ENCODE measurements around the gene KLC1.

The KLC1 gene

GRCh38 chr14:103628684-103629502 lies at the start of gene KLC1:
Gene KLC1 (plus strand): TSS chr14:103629211. CDS start chr14:103654565, 25,354 bp downstream.
- H3K36me3 ChIP-seq (ENCODE audit: insufficient read depth, low read length), result peaks cover 9% of the 10 kb centered on the region; the same call in 1 of the 2 replicates
- H3K4me3 ChIP-seq, result peak within 1 kb of the TSS; percentile 81
- no peak for DNase-seq (ENCODE audit: low read depth, low spot score)
- peak within 1 kb of the TSS; percentile 76 for H3K27ac ChIP-seq
- no peaks in the 10 kb centered on the region for H3K9me3 ChIP-seq (ENCODE audit: low read depth, low read length)
- peak within 1 kb of the TSS; percentile 95 for H3K9ac ChIP-seq (ENCODE audit: insufficient read length)
- TF ChIP-seq EZH2 (IDR thresholded peaks at IDR 0.05), result no peak
- peak; percentile 92 for TF ChIP-seq POLR2AphosphoS5 (IDR thresholded peaks at IDR 0.05; ENCODE audit: borderline replicate concordance, low read depth, low read length)
- TF ChIP-seq FOXP2 (optimal IDR thresholded peaks at IDR 0.05; ENCODE audit: control extremely low read depth, extremely low read length, insufficient read depth), result no peak

GRCh38 chr14:103581206-103581605 lies 47.8 kb upstream of the KLC1 start:
- TF ChIP-seq EZH2 (IDR thresholded peaks at IDR 0.05), result no peak
- no peak for TF ChIP-seq FOXP2 (optimal IDR thresholded peaks at IDR 0.05; ENCODE audit: control extremely low read depth, extremely low read length, insufficient read depth)
- TF ChIP-seq POLR2AphosphoS5 (IDR thresholded peaks at IDR 0.05; ENCODE audit: borderline replicate concordance, low read depth, low read length), result no peak

GRCh38 chr14:103581954-103582703 lies 46.9 kb upstream of the KLC1 start:
- Histone ChIP-seq H3K9me3 (ENCODE audit: low read depth, low read length) (no peaks in the 10 kb centered on the region), H3K36me3 (ENCODE audit: insufficient read depth, low read length) (peaks cover 6% of the 10 kb centered on the region; the same call in 1 of the 2 replicates), H3K4me3 (no peak overlapping the region), H3K27ac (no peak overlapping the region), H3K9ac (ENCODE audit: insufficient read length) (no peak overlapping the region)
- TF ChIP-seq FOXP2 (optimal IDR thresholded peaks at IDR 0.05; ENCODE audit: control extremely low read depth, extremely low read length, insufficient read depth) (no peak), EZH2 (IDR thresholded peaks at IDR 0.05) (no peak), POLR2AphosphoS5 (IDR thresholded peaks at IDR 0.05; ENCODE audit: borderline replicate concordance, low read depth, low read length) (no peak)
- no peak for DNase-seq (ENCODE audit: low read depth, low spot score)

More at GRCh38 chr14:103581206-103581605, 47.8 kb upstream of the KLC1 start:
- no peak overlapping the region for H3K9ac ChIP-seq (ENCODE audit: insufficient read length)
- no peak overlapping the region for H3K4me3 ChIP-seq
- H3K36me3 ChIP-seq (ENCODE audit: insufficient read depth, low read length), result peaks cover 6% of the 10 kb centered on the region; the same call in 1 of the 2 replicates
- H3K27ac ChIP-seq, result no peak overlapping the region
- DNase-seq (ENCODE audit: low read depth, low spot score), result no peak
- H3K9me3 ChIP-seq (ENCODE audit: low read depth, low read length), result no peaks in the 10 kb centered on the region

GRCh38 chr14:103584326-103584915 lies 44.6 kb upstream of the KLC1 start:
- no peak overlapping the region for H3K27ac ChIP-seq
- DNase-seq (ENCODE audit: low read depth, low spot score), result no peak
- H3K9me3 ChIP-seq (ENCODE audit: low read depth, low read length), result no peaks in the 10 kb centered on the region
- H3K4me3 ChIP-seq, result no peak overlapping the region
- H3K9ac ChIP-seq (ENCODE audit: insufficient read length), result no peak overlapping the region
- H3K36me3 ChIP-seq (ENCODE audit: insufficient read depth, low read length), result no peaks in the 10 kb centered on the region
- no peak for TF ChIP-seq FOXP2 (optimal IDR thresholded peaks at IDR 0.05; ENCODE audit: control extremely low read depth, extremely low read length, insufficient read depth)
- no peak for TF ChIP-seq POLR2AphosphoS5 (IDR thresholded peaks at IDR 0.05; ENCODE audit: borderline replicate concordance, low read depth, low read length)
- no peak for TF ChIP-seq EZH2 (IDR thresholded peaks at IDR 0.05)

- Histone ChIP-seq H3K36me3 (ENCODE audit: insufficient read depth, low read length) (no peaks in the 10 kb centered on the region), H3K27ac (no peak overlapping the region), H3K4me3 (no peak overlapping the region), H3K9me3 (ENCODE audit: low read depth, low read length) (no peaks in the 10 kb centered on the region), H3K9ac (ENCODE audit: insufficient read length) (no peak overlapping the region)
- no peak for DNase-seq (ENCODE audit: low read depth, low spot score)
- TF ChIP-seq EZH2 (IDR thresholded peaks at IDR 0.05), result no peak
- TF ChIP-seq POLR2AphosphoS5 (IDR thresholded peaks at IDR 0.05; ENCODE audit: borderline replicate concordance, low read depth, low read length), result no peak
- TF ChIP-seq FOXP2 (optimal IDR thresholded peaks at IDR 0.05; ENCODE audit: control extremely low read depth, extremely low read length, insufficient read depth), result no peak
Observed at GRCh38 chr14:103593577-103593976, 35.4 kb upstream of the KLC1 start.

- peak; percentile 37; the same call in 1 of the 2 replicates for TF ChIP-seq POLR2AphosphoS5 (IDR thresholded peaks at IDR 0.05; ENCODE audit: borderline replicate concordance, low read depth, low read length)
- no peak for TF ChIP-seq FOXP2 (optimal IDR thresholded peaks at IDR 0.05; ENCODE audit: control extremely low read depth, extremely low read length, insufficient read depth)
- peak; percentile 75 for DNase-seq (ENCODE audit: low read depth, low spot score)
- H3K36me3 ChIP-seq (ENCODE audit: insufficient read depth, low read length), result no peaks in the 10 kb centered on the region
- H3K9me3 ChIP-seq (ENCODE audit: low read depth, low read length), result no peaks in the 10 kb centered on the region
- H3K9ac ChIP-seq (ENCODE audit: insufficient read length), result peak overlapping the region; percentile 64
- H3K27ac ChIP-seq, result peak overlapping the region; percentile 94
- H3K4me3 ChIP-seq, result peak overlapping the region; percentile 59
Observed at GRCh38 chr14:103594265-103594664, 34.7 kb upstream of the KLC1 start.

GRCh38 chr14:103597623-103598377 lies 31.2 kb upstream of the KLC1 start:
- no peaks in the 10 kb centered on the region for H3K9me3 ChIP-seq (ENCODE audit: low read depth, low read length)
- H3K27ac ChIP-seq, result no peak overlapping the region
- no peak for TF ChIP-seq POLR2AphosphoS5 (IDR thresholded peaks at IDR 0.05; ENCODE audit: borderline replicate concordance, low read depth, low read length)
- no peak for TF ChIP-seq FOXP2 (optimal IDR thresholded peaks at IDR 0.05; ENCODE audit: control extremely low read depth, extremely low read length, insufficient read depth)
- no peak for TF ChIP-seq EZH2 (IDR thresholded peaks at IDR 0.05)
- no peaks in the 10 kb centered on the region for H3K36me3 ChIP-seq (ENCODE audit: insufficient read depth, low read length)
- H3K4me3 ChIP-seq, result no peak overlapping the region
- H3K9ac ChIP-seq (ENCODE audit: insufficient read length), result no peak overlapping the region
- no peak for DNase-seq (ENCODE audit: low read depth, low spot score)

Measured in SK-N-MC (cell line).